Mononuclear cell (primary cell): ENCODE results near the gene ACP1. TPM values are rescaled to one million over a fixed set of nuclear protein-coding genes. Genes with fewer than 3 reads are reported as not detected.
"Not testable (repeated sequence)": the region's sequence is repeated elsewhere in the genome, so short reads cannot be mapped to it uniquely, and the experiment has no call there.

Experiments used
- H3K27me3 ChIP-seq: 2 replicates; pipeline ENCODE4 v1.6.0; 2011; ENCODE audit warnings: low read length, control low read depth; ENCODE audit not compliant: insufficient read depth
- H3K4me1 ChIP-seq: 2 replicates; pipeline ENCODE4 v1.5.1; 2011; ENCODE audit warnings: mild to moderate bottlenecking, low read length, control low read depth; ENCODE audit not compliant: insufficient read depth
- H3K4me3 ChIP-seq: 2 replicates; pipeline ENCODE4 v1.5.1; 2011; ENCODE audit warnings: mild to moderate bottlenecking, low read length, moderate library complexity
- H3K9me3 ChIP-seq: 2 replicates; pipeline ENCODE4 v1.5.1; 2011; ENCODE audit warnings: low read depth, mild to moderate bottlenecking, control low read depth, low read length
- total RNA-seq: library from RNA; depleted of rRNA; stranded (reverse); fragments of >200 nt; gene quantifications from one replicate; pipeline ENCODE4 v1.2.3, GENCODE V29; 2012

ACP1 gene
- total RNA-seq, 1 donor: 115 TPM

GRCh38 chr2:305366-305765 lies 40.6 kb downstream of the ACP1 start:
- H3K9me3 ChIP-seq: no peaks in the 10 kb centered on the region
- H3K27me3 ChIP-seq: no peaks in the 10 kb centered on the region
- no peak overlapping the region for H3K4me3 ChIP-seq
- H3K4me1 ChIP-seq: no peaks in the 10 kb centered on the region

- no peak overlapping the region for H3K4me3 ChIP-seq
- H3K9me3 ChIP-seq: no peaks in the 10 kb centered on the region
- no peaks in the 10 kb centered on the region for H3K4me1 ChIP-seq
- H3K27me3 ChIP-seq: no peaks in the 10 kb centered on the region
These were observed 44.6 kb downstream of the ACP1 start for GRCh38 chr2:309148-309953.

- H3K9me3 ChIP-seq: no peaks in the 10 kb centered on the region
- H3K4me1 ChIP-seq: no peaks in the 10 kb centered on the region
- no peak overlapping the region for H3K4me3 ChIP-seq
- H3K27me3 ChIP-seq: no peaks in the 10 kb centered on the region
These were observed 45.3 kb downstream of the ACP1 start for GRCh38 chr2:309954-310510.

- H3K4me3 ChIP-seq: no peak overlapping the region
- no peaks in the 10 kb centered on the region for H3K9me3 ChIP-seq
- no peaks in the 10 kb centered on the region for H3K4me1 ChIP-seq
- H3K27me3 ChIP-seq: no peaks in the 10 kb centered on the region
These were observed 46.2 kb downstream of the ACP1 start for GRCh38 chr2:310994-311393.

GRCh38 chr2:313991-314390 lies 49.2 kb downstream of the ACP1 start:
- no peaks in the 10 kb centered on the region for H3K4me1 ChIP-seq
- H3K27me3 ChIP-seq: no peaks in the 10 kb centered on the region
- no peak overlapping the region for H3K4me3 ChIP-seq
- no peaks in the 10 kb centered on the region for H3K9me3 ChIP-seq

- Histone ChIP-seq H3K4me3 (no peak overlapping the region), H3K4me1 (no peaks in the 10 kb centered on the region), H3K9me3 (no peaks in the 10 kb centered on the region), H3K27me3 (no peaks in the 10 kb centered on the region)
These were observed 50.0 kb downstream of the ACP1 start for GRCh38 chr2:314561-315336.

GRCh38 chr2:315925-316324 lies 51.2 kb downstream of the ACP1 start:
- not testable (repeated sequence) for H3K4me1 ChIP-seq, H3K27me3 ChIP-seq, H3K4me3 ChIP-seq, H3K9me3 ChIP-seq

GRCh38 chr2:316381-316780 lies 51.6 kb downstream of the ACP1 start:
- H3K4me1 ChIP-seq: no peaks in the 10 kb centered on the region
- no peak overlapping the region for H3K4me3 ChIP-seq
- no peaks in the 10 kb centered on the region for H3K27me3 ChIP-seq
- no peaks in the 10 kb centered on the region for H3K9me3 ChIP-seq

GRCh38 chr2:317501-318424 lies 53.0 kb downstream of the ACP1 start:
- H3K4me1 ChIP-seq: no peaks in the 10 kb centered on the region
- H3K9me3 ChIP-seq: no peaks in the 10 kb centered on the region
- no peaks in the 10 kb centered on the region for H3K27me3 ChIP-seq
- no peak overlapping the region for H3K4me3 ChIP-seq

GRCh38 chr2:319059-319600 lies 54.4 kb downstream of the ACP1 start:
- Histone ChIP-seq H3K4me1 (no peaks in the 10 kb centered on the region), H3K4me3 (no peak overlapping the region), H3K27me3 (no peaks in the 10 kb centered on the region), H3K9me3 (no peaks in the 10 kb centered on the region)

- Histone ChIP-seq H3K4me3 (no peak overlapping the region), H3K4me1 (no peaks in the 10 kb centered on the region), H3K9me3 (no peaks in the 10 kb centered on the region), H3K27me3 (no peaks in the 10 kb centered on the region)
These were observed 55.8 kb downstream of the ACP1 start for GRCh38 chr2:320561-320960.

- Histone ChIP-seq H3K27me3 (no peaks in the 10 kb centered on the region), H3K4me3 (no peak overlapping the region), H3K9me3 (no peaks in the 10 kb centered on the region), H3K4me1 (no peaks in the 10 kb centered on the region)
These were observed 57.6 kb downstream of the ACP1 start for GRCh38 chr2:322326-322725.

GRCh38 chr2:323035-323434 lies 58.3 kb downstream of the ACP1 start:
- Histone ChIP-seq H3K9me3 (no peaks in the 10 kb centered on the region), H3K4me3 (no peak overlapping the region), H3K27me3 (no peaks in the 10 kb centered on the region), H3K4me1 (no peaks in the 10 kb centered on the region)
